HG02759 (cell line): Measurements from ENCODE around the gene CHDH.

Experiments
- ATAC-seq: cut with Tn5 transposase; IDR thresholded peaks from one replicate; pipeline ENCODE4 v1.9.1; 2021; ENCODE audit warnings: mild to moderate bottlenecking, moderate library complexity; ENCODE audit not compliant: unreplicated experiment

CHDH gene

DNA sequence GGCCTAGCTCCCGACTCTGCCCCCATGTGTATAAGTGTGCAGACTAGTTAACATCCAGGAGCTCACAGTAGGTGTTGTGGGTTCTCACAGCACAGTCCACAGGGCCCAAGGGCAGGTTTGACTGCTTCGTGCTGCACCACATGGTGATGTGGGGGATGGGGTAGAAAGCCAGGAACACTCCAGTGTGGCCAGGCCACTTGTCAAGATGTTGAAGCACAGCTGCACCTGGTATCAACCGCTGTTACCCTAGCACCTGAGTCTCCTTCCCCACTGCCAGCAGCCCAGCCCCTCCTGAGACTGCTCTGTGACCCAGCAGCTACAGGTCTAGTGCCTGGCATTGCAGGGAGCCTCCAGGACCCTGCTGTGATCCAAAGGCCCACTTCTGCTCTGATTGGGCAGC is 53.4 kb downstream of the CHDH start:
- ATAC-seq: no peak

DNA sequence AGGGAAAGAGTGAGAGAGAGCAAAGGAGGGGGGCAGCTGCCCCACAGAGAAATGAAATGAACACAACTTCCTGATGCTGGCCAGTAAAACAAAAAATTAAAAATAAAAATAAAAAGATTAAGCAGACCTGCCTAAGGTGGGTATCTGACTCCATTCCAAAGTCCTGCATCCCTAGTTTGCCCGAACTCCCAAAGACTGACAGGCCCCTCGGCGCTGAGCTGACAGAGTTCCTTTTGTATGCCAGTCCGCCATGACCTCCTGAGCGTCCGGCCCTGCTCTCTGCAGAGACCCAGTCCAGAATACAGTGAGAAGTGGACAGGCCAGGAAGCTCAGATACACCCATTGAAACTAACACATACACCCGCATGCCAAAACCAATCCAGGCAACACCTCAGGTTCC is 54.9 kb downstream of the CHDH start:
- ATAC-seq: no peak

DNA sequence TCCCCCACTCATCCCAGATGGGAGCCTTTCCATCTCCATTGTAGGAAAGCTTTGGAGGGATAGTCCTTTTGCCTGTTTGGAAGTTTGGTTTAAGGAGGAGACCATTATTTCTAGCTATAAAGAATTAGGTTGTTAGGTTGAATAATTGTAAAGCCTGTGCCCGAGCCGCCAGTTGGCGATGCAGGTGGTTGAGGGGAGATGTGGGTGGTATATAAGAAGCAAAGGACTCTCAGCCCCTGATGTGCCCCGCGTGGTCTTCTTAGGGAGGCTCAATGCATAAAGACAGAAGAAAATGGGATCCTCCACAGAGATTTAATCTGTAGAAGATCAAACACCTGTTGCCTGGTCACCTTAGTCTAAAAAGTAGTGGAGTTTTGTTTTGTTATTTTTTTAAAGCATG is 55.7 kb downstream of the CHDH start:
- ATAC-seq: no peak

DNA sequence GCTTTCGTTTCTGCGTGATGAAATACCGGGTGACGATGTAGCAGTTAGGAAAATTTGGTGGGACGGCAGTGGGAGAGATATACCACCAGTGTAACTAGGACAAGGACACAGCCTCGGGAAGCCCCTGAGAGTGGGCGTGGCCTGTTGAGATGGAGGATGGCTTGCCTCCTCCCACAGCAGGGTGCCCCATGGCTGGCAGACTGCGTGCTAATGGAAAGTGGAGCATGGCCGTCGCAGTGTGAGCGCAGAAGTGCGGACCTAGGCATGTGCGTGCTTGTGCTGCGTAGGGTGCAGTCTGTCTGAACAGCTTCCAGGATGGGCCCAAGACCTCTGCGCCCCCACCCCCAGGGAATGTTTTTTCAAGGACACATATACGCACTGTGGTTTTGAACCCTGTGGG is 56.8 kb downstream of the CHDH start:
- no peak for ATAC-seq

DNA sequence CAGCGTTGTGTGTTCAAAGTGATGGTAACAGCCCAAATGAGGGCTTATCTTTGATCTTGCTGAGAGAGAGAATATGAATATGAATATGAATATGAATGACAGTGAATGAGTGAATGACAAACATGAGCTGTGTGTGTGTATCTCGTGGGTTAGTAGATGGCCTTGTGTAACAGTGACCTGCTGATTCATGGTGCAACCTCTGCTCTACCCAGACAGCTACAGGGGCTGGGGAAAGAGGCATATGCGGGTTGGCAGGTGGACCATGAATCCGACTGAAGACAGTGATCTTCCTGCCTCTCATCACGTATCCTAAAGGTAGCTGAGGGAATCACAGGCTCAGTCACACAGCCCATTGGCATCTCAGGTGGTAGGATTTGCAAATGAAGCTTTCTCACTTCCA is 58.2 kb downstream of the CHDH start:
- no peak for ATAC-seq

DNA sequence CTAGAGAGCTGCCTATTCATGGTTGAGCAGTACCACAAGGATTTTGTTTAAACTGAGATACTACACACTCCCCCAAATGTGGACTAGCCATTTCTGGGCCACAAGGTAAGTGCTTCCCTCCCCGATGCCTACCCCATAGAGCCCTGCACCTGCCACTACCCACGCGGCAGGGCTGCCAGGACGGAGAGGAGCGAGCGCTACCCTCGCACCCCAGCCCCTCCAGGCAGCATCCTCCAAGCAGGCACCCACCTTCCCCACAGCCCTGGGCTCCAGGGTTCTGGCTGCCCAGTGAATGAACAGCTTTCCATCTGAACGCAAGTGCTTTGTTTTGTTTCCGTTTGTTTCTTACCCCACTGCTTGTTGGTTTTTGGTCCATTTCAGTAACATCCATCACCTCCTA is 59.2 kb downstream of the CHDH start:
- ATAC-seq: no peak

DNA sequence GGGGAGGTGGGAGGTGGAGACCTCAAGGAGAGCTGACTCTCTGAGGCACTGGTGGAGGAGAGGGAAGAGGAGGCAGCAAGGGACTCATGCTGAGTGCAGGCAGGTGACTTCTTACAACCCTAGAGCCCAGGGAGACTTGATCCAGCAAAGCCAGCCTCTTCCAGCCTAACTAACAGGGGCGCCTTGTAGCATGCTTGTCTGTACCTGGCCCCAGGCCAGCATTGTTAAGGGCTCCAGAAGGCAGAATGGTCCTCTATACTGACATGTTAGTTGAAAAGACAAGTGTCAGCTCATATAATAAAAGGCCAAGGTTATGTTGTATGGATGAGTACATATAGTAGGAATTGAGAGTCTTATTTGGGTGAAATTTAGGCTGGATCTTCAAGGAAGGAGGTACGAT is 65.4 kb downstream of the CHDH start:
- ATAC-seq: no peak

DNA sequence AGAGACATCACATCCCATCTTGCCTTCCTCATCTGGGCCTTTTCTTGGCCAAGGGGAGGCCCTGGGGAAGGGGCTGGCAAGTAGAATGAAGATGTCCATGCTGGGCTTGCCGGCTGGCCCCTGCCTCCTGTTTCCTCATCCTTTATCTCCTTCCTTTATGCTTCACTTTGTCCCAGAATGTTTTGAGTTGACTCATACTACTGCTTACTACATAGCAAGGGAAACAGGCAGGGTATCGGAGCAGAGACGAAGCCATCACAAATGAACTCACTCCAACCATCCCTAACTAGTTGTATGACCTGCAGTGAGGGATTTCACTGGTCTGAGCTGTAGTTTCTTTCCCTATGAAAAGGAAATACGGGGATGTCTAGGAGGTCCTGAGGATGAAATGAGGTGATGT is 66.0 kb downstream of the CHDH start:
- no peak for ATAC-seq

DNA sequence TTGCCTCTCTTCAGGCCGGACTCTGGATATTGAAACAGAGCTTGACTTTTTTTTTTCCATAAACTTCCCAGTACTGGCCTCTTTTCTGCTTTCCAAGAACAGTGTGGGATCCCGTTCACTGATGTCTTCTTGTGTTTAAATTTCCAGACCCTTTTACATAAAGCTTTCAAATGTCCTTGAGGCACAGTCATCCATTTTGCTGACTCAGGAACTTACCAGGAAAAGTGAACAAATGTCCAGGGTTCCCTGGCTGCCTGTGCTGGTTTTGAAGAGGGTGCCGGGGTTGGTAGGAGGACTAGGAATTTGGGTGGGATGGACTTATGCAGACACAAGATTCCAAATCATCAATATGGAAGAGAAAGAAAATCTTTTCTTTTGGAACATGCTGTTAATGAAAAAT is 68.1 kb downstream of the CHDH start:
- ATAC-seq: no peak

DNA sequence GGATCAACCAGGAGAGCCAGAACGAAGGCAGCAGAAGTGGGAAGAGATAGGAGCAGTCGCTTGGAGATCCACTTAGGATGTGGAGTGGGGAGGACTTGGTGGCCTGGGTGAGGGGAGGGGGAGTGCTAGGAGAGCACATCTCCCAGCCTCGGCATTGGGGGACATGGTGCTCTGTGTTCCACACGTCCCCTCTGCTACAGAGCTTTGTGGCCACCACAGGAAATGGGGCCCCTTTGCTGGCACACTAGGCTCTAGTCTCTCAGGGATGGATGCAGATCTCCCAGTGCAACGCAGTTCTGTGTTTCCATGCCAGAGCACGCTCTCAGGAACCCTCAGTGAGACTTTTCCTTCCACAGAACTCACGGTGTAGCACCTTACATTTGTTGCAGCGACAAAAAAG is 68.8 kb downstream of the CHDH start:
- no peak for ATAC-seq

DNA sequence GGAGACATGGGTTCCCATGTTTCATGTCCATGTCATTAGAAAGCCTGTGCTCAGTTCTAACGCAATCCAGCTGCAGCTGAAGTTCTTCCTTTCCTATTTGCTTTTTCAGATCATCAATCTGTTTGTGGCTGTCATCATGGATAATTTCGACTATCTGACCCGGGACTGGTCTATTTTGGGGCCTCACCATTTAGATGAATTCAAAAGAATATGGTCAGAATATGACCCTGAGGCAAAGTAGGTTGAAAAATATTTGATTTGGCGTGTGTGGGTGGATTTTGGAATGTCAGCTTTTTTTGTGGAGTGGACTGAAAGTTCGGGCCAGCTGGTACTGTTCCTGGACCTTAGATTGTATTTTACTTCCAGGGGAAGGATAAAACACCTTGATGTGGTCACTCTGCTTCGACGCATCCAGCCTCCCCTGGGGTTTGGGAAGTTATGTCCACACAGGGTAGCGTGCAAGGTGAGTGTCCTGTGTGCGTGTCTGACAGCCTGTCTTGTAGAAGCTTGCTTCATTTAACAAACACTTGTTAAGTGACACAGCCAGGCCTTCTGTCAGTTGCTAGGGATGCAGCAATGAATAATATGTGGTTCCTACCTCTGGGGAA is 69.6 kb downstream of the CHDH start:
- ATAC-seq: no peak

DNA sequence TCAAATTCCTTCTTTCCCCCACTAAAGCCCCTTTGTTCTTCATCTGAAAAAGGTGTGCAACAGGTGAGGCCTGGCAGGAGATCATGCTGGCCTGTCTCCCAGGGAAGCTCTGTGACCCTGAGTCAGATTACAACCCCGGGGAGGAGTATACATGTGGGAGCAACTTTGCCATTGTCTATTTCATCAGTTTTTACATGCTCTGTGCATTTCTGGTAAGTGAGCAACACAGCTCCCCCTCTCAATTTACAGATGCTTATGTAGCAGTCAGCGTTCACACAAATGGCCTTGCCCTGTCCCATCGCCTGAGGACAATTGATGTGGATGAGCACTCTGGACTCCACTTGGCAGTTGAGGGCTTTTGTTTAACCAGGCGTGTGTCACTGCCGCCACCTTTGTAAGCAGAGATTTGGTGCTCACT is 70.4 kb downstream of the CHDH start:
- ATAC-seq: no peak

DNA sequence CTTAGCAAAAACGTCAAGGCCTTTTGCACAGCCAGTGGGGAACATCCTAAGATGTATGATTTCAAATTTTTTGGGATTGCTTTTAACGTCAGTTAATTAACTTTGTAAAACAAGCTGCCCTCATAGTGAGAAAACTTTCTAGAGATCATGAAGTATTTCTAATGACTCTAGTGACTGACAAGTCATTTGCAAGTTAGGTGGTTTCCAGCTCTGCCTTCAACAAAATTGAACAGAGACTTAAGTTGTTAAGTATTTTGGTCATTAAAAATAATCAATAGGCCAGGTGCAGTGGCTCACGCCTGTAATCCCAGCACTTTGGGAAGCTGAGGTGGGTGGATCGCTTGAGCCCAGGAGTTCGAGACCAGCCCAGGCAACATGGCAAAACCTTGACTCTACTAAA is 71.2 kb downstream of the CHDH start:
- no peak for ATAC-seq

DNA sequence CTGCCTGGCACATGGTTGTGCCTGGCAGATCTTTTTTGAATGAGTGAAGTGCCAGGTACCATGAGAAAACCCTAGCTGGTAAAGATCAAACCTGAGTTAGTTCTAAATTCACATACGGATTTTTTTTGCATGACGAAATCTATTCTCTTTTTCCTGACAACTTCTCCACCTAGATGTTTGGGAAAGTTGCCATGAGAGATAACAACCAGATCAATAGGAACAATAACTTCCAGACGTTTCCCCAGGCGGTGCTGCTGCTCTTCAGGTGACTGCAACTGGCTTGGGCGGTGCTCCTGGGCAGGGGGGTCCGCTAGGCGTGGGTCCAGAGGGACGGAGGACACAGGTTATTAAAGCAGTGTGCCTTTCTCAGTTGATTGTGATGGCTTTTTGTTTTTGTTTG is 71.8 kb downstream of the CHDH start:
- ATAC-seq: no peak

DNA sequence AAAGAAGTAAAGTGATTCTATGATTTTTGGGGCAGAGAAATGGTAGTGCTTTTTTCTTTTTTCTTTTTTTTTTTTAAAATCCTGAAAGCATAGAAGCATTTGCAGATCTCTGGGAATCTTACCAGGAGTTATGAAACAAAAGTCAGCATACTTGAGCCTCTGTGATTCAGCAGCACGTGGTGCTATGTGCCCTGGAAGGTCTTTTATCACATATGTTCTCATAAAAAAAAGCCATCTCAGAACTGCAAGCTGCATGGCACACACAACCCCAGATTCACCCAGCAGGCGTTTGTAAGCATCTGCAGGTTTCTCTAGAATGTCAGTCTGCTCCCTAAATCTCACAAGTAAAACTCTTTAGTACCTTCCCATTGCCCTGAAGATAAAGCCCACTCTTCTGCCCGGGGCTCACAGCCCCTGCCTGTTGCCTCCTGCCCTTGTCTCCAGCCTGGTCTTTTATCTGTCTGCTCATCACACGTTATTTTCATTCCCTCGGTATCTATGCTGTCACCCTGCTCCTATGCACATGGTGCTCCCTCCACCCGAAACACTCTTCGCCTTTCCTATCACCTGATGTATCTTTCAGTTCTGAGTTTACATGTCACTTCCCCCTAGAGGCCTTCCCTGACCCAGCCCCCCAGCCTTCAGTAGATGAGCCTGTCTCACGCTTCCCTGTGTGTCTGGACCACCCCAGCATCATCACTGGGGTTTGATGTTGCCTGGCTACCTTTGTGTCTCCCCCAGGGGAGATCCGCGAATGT is 72.4 kb downstream of the CHDH start:
- ATAC-seq: peak; percentile 88

DNA sequence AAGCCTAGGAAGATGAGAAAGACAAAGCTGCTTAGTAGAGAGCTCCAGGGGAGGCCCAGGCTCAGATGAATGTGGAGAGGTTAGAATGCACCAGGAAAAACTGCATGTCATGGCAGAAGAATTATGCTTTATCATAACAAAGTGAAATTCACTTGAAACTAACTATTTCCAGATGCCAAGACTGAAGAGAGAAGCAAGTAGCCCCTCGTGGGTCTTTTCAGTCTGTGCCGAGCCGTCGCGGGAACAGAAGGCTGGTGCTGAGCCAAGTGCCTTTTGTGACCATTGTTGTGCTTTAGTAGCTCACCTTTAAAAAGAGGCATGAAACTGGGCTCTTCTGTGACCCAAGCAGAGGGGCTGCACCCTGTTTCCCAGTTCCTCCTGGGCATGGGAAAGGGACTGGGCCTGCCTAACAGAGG is 73.2 kb downstream of the CHDH start:
- no peak for ATAC-seq

DNA sequence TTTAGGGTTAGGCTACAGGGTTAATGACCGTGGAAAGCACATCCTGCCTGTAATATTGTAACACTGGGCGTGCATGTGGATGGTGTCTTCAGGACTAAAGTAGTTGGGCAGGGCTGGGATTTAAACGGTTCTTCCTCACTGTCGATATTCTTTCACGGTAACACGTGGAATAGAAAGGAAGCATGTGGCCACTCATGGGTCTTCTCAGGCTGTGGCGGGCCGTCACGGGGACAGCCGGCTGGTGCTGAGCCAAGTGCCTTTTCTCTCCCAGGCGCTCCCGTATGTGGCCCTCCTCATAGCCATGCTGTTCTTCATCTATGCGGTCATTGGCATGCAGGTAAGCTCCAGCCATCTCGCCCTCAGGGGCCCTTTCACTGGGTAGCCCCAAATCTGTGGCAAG is 73.7 kb downstream of the CHDH start:
- ATAC-seq: no peak

DNA sequence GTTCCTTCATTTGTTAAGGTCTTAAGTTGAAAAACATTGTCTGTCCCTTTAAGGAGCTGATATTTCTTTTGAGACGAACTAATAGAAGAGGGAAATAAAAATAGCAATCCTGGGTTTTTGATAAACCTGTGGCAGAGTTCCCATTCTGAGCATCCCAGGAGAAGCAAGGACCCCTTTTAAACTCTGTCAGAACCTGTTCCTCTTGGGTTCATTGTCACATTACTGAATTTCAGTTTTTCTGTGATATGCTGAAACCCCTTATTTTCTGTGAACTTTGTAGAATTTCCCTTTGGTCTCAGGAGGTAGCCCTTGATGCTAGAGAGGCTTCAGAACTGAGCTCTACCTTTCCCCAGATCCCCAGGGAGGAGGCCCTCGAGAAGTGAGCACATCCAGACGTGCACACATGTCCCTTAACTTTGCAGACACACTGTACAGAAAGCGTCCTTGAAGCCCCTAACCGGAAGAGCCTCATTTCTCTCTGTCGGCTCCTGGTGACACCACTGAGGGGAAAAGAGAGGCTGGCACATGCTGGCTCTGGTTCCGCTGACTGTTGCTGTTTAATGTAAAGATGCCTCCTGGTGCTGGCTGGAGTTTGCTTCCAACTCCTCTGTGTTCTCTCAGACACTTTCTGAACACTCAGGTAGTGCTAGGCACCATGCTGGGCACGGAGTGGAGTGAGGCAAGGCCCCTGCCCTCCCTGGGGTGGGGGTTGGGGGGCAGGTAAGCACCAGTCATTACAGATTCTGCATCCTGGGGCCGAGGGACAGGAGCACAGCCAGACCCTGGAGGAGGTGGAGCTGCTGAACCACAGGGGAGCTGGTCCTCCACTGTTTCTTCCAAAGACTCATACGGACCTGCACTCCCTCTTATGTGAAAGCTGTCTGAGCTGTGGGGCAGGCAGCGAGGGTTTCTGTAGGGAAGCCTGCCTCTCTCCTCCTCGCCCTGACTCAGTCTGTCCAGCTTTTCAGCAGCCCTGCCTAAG is 77.5 kb downstream of the CHDH start:
- ATAC-seq: peak; percentile 58

DNA sequence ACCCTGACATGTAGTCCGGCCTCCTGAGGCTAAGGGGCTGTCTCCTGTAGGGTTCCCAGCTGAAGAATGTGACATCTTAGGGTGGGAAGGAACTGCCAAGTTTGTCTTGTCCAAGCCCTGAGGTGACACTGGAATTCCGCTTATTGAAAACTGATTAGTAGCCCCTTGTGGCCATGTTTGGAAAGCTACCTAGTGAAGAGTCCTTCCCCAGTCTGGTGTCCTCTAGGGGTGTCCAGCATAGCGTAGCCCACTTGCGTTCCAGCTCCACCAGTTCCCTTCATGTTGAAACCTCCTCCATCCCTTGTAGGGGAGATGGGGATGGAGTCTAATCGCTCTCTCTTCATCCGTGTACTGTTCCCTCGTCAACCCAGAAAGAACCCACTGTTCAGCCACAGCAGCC is 79.5 kb downstream of the CHDH start:
- ATAC-seq: no peak

DNA sequence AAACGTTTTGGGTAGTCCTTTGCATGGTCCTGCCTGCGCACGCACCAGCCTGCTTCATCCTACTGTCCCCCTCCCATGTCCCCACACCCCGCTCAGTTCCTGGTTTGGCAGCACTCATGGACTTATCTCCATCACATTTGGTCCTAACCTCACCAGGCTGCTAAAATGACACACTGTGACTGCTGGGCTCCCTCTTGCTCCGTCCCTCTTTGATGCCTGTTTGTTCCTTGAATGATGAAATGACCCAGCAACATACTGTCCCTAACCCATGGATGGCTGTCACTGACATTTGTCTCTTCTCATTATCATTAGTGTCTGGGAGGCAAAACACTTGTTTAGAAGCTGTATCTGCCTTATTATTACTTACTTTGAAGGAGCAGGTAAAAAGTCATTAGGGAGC is 80.5 kb downstream of the CHDH start:
- no peak for ATAC-seq

DNA sequence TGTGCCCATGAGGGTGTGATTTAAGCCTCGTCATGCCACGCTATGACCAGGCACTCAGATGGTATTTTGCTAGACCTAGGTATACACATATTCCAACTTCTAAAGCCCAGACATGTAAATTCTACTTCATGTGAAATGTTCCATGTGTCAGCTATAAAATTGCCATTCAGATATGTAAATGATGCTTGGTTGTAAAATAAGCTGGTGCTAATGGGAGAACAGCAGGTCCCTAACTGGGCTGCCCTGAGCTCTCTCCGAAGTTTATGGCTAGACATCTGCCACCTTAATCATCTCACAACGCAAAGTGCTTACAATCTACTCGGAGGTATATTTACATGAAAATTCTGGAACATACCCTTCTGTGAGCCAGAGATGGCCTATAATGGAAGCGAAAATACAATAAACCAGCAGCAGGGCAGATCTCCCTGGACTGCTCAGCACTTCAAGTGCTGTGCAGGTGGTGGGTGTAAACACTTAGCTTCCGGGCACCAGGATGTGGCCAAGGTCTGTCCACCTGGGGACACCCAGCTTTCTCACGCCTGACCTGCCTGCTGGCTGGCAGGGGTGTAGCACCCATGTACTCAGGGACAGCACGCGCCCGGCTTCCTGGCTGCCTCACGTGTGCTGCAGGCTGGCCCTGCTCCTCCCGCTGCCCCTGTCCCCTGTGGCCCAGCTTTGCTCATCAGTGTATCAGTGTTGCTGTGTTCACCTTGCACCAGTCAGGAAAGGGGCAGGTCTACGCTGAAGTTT is 82.0 kb downstream of the CHDH start:
- ATAC-seq: no peak
